GF-D8 (cell line): Measurements from ENCODE around the gene CDCP1.
A peak's percentile ranks its signal among the peaks of the same experiment; 100 is the strongest.
"Not testable (repeated sequence)": the region's sequence is repeated elsewhere in the genome, so short reads cannot be mapped to it uniquely, and the experiment has no call there.

Experiments used
- DNase-seq: peaks from one replicate; lab custom pipeline; 2025; lab: John Stamatoyannopoulos, UW

The CDCP1 gene

GRCh38 chr3:45055032-45055410 is 91.2 kb downstream of the CDCP1 start:
- peak; percentile 63 for DNase-seq

GRCh38 chr3:45054196-45054857 is 91.9 kb downstream of the CDCP1 start:
- DNase-seq, result peak; percentile 33

- not testable (repeated sequence) for DNase-seq
Measured at GRCh38 chr3:45053805-45054195, 92.4 kb downstream of the CDCP1 start.

- DNase-seq, result no peak
Measured at GRCh38 chr3:45051685-45052084, 94.5 kb downstream of the CDCP1 start.

DNA sequence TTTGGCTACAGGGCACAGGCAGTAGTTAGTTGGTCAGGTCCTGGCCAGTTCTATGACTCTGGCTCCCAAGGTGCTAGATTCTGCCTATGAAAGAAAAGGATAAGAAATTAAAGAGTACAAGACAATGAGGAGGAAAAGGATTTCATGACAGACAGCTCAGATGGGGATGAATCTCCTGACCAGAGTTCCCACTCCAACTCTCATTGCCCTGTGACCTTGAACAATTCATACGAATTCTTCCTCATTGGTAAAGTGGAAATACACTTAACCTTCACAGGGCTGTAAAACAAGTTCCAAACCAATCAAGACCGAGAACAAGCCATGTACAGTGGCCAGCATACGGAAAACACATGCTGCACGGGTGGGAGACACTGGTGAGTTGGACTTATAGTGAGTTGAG is 96.4 kb downstream of the CDCP1 start:
- no peak for DNase-seq

GRCh38 chr3:45048244-45048643 is 97.9 kb downstream of the CDCP1 start:
- DNase-seq, result no peak

GRCh38 chr3:45043728-45044299 is 102.4 kb downstream of the CDCP1 start:
- no peak for DNase-seq

DNA sequence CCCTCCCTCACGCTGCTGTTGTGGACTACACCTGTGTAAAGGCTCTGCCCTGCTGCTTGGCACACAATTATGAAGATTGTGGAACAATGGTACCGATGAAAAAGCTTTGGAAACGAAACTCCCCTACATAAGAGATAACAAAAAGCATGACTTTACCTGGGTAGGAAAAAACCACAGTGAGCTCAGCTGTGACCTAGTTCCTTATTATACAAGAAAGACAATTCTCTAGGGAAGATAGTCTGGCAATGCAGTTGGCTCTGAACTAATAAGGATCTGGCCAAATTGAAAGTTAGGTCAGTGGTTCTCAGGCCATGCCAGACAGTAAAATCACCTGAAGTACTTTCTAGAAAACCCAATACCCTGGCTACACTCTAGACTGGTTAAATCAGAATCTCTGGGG is 104.0 kb downstream of the CDCP1 start:
- DNase-seq, result no peak

DNA sequence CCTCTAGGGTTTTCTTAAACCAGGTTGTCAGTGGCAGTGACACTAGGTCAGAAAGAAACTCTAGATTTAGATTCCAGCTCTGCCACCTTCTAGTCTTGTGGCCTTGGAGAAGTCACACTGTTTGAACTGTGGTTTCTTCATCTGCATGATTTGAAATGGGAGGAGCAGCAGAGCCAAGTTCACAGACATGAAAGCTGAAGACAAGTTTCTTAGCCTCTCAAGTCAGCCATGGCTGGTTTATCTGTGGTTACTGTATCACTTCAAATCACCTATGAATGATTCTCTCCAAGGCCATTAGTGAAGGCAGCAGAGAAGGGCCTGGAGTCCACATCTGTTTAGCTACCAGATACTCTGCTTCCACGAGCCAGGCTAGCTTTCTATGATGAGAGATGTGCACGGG is 104.5 kb downstream of the CDCP1 start:
- no peak for DNase-seq

GRCh38 chr3:45037720-45038455 is 108.3 kb downstream of the CDCP1 start:
- peak; percentile 81 for DNase-seq

- no peak for DNase-seq
Measured at GRCh38 chr3:45035441-45036301, 110.5 kb downstream of the CDCP1 start.

DNA sequence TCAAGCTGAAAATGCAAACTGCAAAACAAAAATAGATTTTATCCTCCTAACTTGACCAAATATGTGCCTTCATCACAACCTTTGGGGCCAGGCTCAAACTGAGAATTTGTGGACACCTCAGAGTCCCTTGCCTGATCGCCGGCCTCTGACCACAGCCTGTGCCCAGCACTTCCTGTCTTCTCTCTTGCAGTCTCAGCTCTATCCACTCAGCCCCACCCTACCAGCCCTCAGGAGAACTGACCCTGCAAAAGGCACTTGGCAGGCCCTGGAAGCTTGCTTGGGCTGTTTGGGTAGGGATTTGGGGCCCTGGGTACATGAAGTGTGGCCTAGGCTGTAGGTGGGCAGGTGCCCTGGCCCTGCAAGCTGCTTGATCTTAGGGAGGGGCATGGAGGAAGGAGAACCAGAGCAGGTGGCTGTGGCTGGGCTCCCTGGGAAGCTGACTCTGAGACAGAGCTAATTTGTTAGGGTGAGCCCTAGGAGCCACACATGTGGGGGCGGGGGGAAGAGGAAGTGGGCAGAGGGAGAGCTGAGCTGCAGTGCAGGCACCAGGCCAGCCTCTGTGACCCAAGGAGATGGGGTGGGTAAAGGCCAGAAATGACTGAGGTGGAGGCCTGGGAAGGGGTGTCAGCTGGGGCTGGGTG is 111.4 kb downstream of the CDCP1 start:
- peak; percentile 74 for DNase-seq

GRCh38 chr3:45033791-45034190 is 112.4 kb downstream of the CDCP1 start:
- DNase-seq, result no peak
